Loucy (cell line): ENCODE measurements around the gene TWNK.

Experiments
- H2AFZ ChIP-seq: fragments of 200-600 bp; sonication (generic); 2 replicates; pipeline ENCODE4 v1.6.0; 2016; ENCODE audit warnings: antibody characterized with exemption, mild to moderate bottlenecking, low read length, moderate library complexity
- H3F3A ChIP-seq: fragments of 200-600 bp; 2 replicates; pipeline ENCODE4 v1.6.0; 2016; ENCODE audit warnings: antibody characterized with exemption, low read depth, mild to moderate bottlenecking
- H3K27me3 ChIP-seq: fragments of 200-600 bp; sonication (generic); 2 replicates; pipeline ENCODE4 v1.6.1; 2014; ENCODE audit warnings: low read length, mild to moderate bottlenecking; ENCODE audit not compliant: insufficient read depth, poor library complexity, severe bottlenecking
- H3K36me3 ChIP-seq: fragments of 200-600 bp; sonication (generic); 2 replicates; pipeline ENCODE4 v1.6.1; 2016; ENCODE audit warnings: low read length; ENCODE audit not compliant: insufficient read depth
- H3K4me1 ChIP-seq: fragments of 200-600 bp; sonication (generic); 2 replicates; pipeline ENCODE4 v1.5.1; 2014; ENCODE audit warnings: low read length, mild to moderate bottlenecking; ENCODE audit not compliant: insufficient read depth, poor library complexity, severe bottlenecking
- H3K4me2 ChIP-seq: fragments of 200-600 bp; sonication (generic); 2 replicates; pipeline ENCODE4 v1.6.0; 2014; ENCODE audit warnings: antibody characterized with exemption, low read length, low read depth, mild to moderate bottlenecking; ENCODE audit not compliant: poor library complexity, severe bottlenecking
- H3K4me3 ChIP-seq: fragments of 200-600 bp; sonication (generic); 2 replicates; pipeline ENCODE4 v1.5.1; 2014; ENCODE audit warnings: low read length, mild to moderate bottlenecking, mixed read lengths; ENCODE audit not compliant: poor library complexity, severe bottlenecking
- H3K79me2 ChIP-seq: fragments of 200-600 bp; sonication (generic); 2 replicates; pipeline ENCODE4 v1.6.1; 2014; ENCODE audit warnings: low read length; ENCODE audit not compliant: insufficient read depth
- H3K9ac ChIP-seq: fragments of 200-600 bp; sonication (generic); 2 replicates; pipeline ENCODE4 v1.6.0; 2014; ENCODE audit warnings: mild to moderate bottlenecking, low read depth, low read length, moderate library complexity; ENCODE audit not compliant: poor library complexity, severe bottlenecking
- H3K9me2 ChIP-seq: fragments of 200-600 bp; sonication (generic); replicated peaks from 2 replicates; pipeline ENCODE4 v1.6.1; 2016; ENCODE audit warnings: low read depth, low read length, mixed read lengths
- H3K9me3 ChIP-seq: fragments of 200-600 bp; sonication (generic); 2 replicates; pipeline ENCODE4 v1.6.1; 2014; ENCODE audit warnings: mild to moderate bottlenecking, antibody characterized with exemption, low read length, low read depth; ENCODE audit not compliant: insufficient read depth
- H4K20me1 ChIP-seq: fragments of 200-600 bp; sonication (generic); 2 replicates; pipeline ENCODE4 v1.6.0; 2014; ENCODE audit warnings: antibody characterized with exemption, low read length, mild to moderate bottlenecking; ENCODE audit not compliant: insufficient read depth, poor library complexity, severe bottlenecking
- EZH2phosphoT487 ChIP-seq: fragments of 200-600 bp; IDR thresholded peaks from 2 replicates; pipeline ENCODE4 v1.6.1; 2018; ENCODE audit warnings: antibody characterized with exemption, mild to moderate bottlenecking, moderate library complexity, borderline replicate concordance
- TF ChIP-seq, protein P1 (sequence below): fragments of 200-600 bp; sonication (generic); conservative IDR thresholded peaks from 2 replicates; pipeline ENCODE4 v1.5.1; 2014; ENCODE audit warnings: mild to moderate bottlenecking, antibody characterized with exemption, low read length

TWNK gene

DNA sequence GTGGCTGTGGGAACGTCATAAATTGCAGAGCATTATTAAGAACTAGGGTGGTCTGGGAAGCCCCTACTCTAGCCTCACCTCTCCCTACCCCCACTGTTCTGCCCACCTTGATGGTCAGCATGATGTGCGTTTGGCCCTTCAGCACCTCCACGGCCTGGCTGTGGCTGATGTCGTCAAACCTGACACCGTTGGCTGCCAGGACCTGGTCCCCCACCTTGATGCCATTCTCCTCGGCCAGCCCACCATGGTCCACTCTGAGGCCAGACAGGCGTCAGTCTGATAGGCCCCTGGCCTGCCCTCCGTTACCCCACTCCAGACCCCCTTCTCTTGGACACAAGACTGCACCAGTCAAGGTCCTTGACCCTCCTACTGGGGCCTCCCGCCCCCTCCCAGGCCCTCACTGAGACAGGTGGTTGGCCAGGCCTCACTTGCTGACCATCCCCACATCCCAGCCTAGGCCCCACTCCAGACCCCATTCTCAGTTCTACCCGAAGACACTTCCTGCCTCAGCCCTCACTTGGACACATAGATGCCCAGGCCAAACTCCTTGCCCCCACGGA lies 34.4 kb downstream of the TWNK start:
- H3K4me3 ChIP-seq = no peak overlapping the region
- no peak overlapping the region for H3K4me2 ChIP-seq
- H3K9ac ChIP-seq = no peak overlapping the region
- no peak for TF ChIP-seq EZH2phosphoT487
- TF ChIP-seq, protein P1, sequence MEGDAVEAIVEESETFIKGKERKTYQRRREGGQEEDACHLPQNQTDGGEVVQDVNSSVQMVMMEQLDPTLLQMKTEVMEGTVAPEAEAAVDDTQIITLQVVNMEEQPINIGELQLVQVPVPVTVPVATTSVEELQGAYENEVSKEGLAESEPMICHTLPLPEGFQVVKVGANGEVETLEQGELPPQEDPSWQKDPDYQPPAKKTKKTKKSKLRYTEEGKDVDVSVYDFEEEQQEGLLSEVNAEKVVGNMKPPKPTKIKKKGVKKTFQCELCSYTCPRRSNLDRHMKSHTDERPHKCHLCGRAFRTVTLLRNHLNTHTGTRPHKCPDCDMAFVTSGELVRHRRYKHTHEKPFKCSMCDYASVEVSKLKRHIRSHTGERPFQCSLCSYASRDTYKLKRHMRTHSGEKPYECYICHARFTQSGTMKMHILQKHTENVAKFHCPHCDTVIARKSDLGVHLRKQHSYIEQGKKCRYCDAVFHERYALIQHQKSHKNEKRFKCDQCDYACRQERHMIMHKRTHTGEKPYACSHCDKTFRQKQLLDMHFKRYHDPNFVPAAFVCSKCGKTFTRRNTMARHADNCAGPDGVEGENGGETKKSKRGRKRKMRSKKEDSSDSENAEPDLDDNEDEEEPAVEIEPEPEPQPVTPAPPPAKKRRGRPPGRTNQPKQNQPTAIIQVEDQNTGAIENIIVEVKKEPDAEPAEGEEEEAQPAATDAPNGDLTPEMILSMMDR = no peak
- no peaks in the 10 kb centered on the region for H3K27me3 ChIP-seq
- no peaks in the 10 kb centered on the region for H4K20me1 ChIP-seq
- H3K79me2 ChIP-seq = no peaks in the 10 kb centered on the region
- H2AFZ ChIP-seq = no peak overlapping the region
- no peaks in the 10 kb centered on the region for H3K4me1 ChIP-seq
- H3K9me2 ChIP-seq = no peaks in the 10 kb centered on the region
- no peaks in the 10 kb centered on the region for H3K9me3 ChIP-seq
- H3F3A ChIP-seq = no peaks in the 10 kb centered on the region; the same call in 1 of the 2 replicates
- H3K36me3 ChIP-seq = no peaks in the 10 kb centered on the region

DNA sequence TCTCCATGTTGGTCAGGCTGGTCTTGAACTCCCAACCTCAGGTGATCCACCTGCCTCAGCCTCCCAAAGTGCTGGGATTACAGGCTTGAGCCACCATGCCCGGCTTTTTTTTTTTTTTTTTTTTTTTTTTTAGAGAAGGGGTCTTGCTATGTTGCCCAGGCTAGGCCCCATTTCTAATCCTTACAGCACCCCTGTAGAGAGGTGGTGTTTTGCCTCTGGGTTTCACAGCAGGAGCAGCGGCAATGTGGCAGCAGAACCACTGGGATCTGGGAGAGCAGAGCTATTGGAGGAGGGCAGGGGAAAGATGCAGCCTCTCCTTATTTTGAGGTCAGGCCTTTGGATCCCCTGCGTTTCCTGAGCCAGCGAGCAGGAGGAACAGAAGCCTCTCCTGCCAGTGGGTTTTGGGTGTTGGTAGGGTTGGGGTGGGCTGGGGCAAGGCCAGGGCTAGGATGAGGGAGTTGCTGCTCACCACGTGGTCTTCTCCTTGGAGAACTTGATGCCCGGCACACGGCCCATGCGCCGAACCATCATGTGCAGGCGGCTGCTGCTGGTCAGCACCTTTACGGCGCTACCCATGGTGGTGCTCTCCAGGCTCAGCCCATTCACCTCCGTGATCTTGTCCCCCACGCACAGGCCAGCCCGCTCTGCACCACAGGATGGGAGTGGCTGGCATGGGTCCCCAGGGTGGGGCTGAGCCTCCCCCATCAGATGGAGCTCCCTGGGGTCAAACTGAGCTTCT lies 35.8 kb downstream of the TWNK start:
- Histone ChIP-seq H3K9ac (no peak overlapping the region), H3K27me3 (no peaks in the 10 kb centered on the region), H2AFZ (no peak overlapping the region), H3K4me3 (no peak overlapping the region), H4K20me1 (no peaks in the 10 kb centered on the region), H3K79me2 (no peaks in the 10 kb centered on the region), H3K9me3 (no peaks in the 10 kb centered on the region), H3K36me3 (no peaks in the 10 kb centered on the region), H3K4me1 (no peaks in the 10 kb centered on the region), H3K9me2 (no peaks in the 10 kb centered on the region), H3K4me2 (no peak overlapping the region), H3F3A (no peaks in the 10 kb centered on the region; the same call in 1 of the 2 replicates)
- no peak for TF ChIP-seq EZH2phosphoT487
- TF ChIP-seq, protein P1 = no peak

DNA sequence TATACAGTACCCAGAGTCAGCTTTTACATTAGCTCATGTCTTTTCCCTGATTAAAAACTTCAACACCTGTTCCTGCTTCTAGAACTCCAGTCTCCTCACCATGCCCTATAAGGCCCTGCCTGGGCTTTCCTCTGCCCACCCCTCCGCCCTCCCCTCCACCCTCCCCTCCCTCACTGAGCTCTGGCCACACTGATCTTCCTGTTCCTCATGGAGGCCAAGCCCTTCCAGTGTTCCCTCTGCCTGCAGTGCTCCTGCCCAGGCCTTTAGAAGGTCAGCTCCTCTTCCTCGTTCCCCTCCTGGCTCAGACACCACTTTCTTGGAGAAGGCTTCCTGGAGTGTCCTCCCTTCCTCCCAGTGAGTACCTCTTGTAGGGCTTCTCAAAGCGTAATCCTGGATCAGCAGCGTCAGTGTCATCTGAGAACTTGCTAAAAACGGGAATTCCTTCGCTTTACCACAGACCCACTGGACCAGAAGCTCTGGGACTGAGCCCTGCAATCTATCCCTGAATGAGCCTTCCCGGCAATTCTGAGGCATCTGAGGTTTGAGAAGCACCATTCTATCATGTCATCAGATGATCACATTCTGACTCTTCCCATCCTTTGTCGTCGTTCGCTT lies 39.9 kb downstream of the TWNK start:
- Histone ChIP-seq H3K9me3 (no peaks in the 10 kb centered on the region), H3F3A (no peaks in the 10 kb centered on the region), H3K4me3 (no peak overlapping the region), H3K4me2 (no peak overlapping the region), H2AFZ (no peak overlapping the region), H3K36me3 (no peaks in the 10 kb centered on the region), H3K79me2 (no peaks in the 10 kb centered on the region), H3K4me1 (peaks cover 11% of the 10 kb centered on the region), H4K20me1 (no peaks in the 10 kb centered on the region), H3K9ac (no peak overlapping the region), H3K9me2 (no peaks in the 10 kb centered on the region), H3K27me3 (no peaks in the 10 kb centered on the region)
- TF ChIP-seq, protein P1 = no peak
- TF ChIP-seq EZH2phosphoT487 = no peak
